CD4-positive, alpha-beta T cell treated with Interleukin-12 subunit alpha and Interleukin-12 subunit beta, for 1 hour (primary cell): ENCODE results near the gene ERP27.

ENCODE experiments used
- DNase-seq: peaks from one replicate; pipeline ENCODE4 v3.0.0-alpha.2; 2020

Gene ERP27

DNA sequence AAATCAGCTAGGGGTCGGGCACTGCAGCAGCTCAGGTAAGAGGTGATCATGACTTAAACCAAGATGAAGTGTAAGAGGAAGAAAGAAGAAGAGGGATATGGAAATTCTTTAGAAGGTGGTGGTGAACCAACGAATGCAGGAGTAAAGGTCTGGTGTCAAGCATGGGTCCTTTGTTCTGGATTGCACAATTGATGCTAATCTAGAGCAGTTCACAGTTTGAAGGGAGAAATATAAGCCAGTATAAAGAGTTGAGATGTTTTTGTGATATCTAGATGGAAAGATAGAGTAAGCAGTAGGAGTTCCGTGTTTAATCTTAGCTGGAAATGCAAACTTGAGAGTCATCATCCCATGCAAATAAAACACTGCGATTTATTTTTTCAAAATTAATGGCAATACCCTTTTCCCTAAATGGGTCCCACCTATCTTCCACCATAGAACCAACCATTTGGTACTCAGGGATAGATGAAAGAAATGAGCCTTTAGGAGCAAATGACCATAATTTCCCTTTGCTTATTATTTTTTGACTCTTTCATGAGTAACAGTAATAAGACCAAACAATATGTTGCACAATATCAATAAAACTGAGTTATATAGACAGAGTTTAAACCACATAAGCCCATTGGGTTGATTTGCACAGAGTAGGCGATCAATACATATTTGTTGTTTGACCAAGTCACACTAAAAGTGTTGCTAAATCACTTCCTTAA, 37.7 kb downstream of the ERP27 start:
- DNase-seq: no peak

DNA sequence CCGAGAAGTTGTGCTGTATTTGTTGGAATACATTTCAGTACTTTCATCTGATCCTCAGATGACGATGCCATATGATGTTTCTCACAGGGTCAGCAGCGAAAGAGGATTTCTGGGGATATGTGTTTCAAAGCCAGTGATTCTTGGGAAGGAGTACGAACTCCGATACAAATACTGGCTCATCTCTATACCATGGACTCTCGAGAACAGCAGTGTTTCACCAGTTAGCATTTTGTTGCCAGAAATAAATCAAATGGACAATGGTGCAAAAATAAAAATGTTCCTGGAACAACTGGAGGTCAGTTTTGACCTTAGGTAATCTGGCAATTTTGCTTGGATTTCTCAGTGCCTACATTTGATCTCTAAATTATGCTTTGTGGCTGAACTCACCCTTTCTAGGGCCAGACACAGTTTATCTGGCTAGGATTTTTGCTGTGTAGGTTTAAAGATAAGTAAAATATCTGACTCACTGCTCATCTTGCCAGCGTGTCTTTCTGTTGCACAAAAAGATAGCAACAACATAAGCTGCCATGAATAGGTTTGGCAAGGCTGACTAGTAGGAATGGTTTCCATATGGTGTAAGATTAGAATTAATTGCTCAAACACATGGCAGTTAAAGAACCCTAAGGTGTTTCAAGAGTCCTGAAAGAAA, 41.7 kb downstream of the ERP27 start:
- no peak for DNase-seq

DNA sequence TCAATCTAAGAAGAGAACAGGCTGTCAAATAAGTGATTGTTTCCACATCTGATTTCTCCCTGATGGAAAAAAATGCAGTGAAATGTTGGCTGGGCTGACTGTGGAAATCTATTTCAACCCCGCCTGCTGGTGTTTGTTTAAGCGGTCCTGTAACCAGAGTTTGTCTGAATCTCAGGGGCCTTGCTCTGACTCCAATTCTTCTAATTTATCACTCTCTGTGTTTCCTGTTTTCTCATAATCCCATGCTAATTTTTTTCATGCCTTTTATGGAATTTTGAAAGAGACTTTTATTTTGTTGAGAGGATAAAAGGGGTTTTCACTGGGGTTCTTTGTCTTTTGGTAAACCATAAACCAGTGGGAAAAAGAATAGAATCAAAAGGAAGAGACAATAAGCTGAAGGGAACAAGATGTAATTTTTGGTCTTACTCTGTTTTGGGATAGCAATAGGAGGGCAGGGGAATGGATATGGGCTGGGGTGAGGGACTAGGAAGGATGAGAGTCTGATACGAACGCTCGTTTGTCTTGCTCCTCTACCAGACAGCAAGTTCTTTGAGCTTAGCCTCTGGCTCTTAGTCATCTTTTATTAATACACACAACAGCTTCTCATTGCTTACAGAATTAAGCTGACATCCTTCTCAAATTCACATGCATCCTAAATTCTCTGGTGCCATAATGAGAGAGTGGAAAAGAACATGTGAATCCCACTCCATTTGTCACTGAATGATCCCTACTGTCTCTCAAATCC, 44.7 kb downstream of the ERP27 start:
- DNase-seq: no peak

DNA sequence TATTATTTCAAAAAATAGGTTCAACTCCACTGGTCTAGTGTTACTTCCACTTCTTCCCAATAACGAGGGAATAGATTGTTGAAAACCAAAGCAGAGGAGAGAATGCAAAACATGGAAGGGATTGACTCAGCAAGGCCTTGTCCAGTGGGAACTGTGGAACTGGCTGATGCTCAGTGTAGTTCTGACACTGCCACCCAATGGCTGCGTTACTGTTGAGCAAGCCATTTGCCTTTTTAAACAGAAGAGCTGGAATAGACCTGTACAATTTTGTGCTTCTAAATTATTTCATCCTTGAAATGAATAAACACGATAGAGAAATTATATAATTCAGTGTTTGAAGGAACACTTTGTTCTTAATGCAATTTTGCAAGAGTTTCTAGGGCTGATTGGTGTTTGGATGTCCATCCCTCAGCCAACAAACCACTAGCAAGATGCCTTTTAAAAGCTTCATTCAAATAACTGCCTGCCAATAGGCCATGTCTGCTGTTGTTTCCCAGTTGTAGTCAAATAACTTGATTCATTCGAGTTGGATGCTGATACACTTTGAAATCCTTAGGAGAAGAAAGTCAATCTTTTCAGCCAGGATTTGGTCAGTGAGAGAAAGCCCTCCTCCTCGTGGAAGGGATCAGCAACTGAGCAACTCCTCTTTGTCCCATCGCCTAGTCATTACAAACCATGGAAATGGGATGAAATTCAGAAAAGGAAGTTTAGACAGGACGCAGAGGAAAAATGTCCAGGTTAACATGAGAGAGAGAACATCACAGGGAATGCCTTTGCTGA, 45.4 kb downstream of the ERP27 start:
- no peak for DNase-seq

DNA sequence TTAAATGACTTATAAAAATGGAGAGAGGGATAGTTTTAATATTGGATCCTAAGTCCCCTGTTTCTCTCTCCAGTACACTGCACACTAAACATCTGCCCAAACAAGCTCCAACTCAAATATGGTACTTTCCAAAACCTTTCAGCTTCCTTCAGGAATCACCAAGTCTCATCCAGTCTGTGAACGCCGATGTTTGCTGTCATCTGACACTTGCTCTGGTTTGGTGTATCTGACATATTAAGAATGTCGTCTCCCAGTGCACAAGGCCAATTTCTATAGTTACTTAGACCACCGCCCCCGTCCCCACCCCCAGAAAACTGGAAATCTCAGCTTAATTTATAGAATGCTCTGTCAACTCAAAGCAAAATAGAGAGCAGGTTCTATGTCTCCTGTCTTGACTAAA, 47.6 kb downstream of the ERP27 start:
- DNase-seq: no peak

DNA sequence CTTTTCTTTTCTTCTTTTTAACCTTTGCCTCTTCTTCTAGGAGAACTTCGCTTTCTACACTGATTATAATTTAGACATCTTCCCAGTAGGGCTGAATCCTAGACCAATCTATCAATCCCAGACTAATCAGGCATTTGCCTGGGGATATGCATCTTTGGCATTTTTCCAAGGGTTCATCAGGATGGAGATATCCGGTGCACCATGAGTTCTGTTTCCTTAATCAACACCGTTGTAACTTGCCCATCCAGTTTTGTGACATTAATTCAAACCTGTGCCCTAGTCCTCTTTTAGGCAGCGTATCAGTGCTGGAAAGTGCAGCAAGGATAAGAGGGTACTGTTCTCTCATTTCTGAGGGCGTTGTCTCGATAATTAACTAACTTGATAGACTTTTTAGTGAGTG, 52.1 kb downstream of the ERP27 start:
- no peak for DNase-seq

DNA sequence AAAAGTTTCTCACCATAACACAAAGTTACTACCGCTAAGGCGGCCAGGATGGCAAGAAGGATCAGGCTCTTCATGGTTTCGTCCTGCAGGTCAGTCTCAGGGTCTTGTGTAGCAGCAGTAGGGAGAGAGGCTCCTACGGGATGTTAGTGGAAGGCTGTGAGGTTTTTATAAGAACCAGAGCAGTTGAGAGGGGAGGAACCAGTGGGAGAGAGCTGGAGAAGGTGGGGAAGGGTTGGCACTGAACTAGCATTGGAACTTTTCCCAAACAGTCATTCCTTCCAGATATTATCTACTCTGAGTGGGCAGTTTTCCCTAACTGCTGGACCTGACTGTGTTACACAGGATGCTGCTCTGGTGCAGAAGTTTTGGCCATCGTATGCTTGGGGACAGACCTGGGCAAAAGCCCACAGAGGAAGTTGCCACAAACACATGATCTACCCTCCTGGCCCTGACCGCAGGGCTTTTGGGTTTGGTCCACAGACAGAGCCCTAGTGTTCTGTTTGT, 52.6 kb downstream of the ERP27 start, which contains the start of gene MGP:
TSS of gene MGP (minus strand) at position 137 of the 504 bp plus-strand sequence. CDS start at position 74, 63 bp downstream.
- no peak for DNase-seq

DNA sequence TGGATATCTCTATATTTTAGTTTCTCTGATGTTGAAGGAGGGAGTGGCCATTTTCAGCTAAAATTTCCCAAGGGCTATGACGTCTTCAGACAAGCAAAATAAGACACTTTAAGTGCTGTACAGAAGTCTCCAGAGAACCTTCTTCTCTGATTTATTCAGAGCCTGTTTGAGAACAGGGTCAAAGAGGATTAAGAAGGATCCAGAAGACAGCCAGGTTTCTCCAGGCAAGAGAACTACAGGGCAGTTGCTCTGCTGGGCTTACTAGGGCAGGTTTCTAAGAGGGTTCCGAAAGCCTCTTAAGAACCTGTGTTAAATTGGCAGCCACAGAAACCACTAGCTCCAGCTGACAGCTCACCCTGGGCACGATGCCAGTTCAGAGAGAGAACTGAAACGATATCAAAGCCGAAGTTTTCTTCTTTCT, 53.9 kb downstream of the ERP27 start:
- peak; percentile 82 for DNase-seq

DNA sequence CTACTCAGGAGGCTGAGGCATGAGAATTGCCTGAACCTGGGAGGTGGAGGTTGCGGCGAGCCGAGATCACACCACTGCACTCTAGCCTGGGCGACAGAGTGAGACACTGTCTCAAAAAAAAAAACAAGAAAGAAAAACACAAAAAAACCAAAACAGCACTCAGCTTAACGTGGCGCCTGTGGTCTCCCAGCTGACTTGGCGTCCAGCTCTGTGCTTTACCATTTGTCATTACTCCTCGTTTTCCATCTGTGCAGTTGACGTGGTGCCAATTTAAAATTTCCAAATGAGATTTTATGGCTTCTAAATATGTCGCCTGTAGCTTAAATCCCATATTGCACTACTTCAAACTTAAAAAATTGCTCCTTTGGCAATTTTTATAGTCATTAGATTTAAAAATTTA, 54.7 kb downstream of the ERP27 start:
- DNase-seq: no peak

DNA sequence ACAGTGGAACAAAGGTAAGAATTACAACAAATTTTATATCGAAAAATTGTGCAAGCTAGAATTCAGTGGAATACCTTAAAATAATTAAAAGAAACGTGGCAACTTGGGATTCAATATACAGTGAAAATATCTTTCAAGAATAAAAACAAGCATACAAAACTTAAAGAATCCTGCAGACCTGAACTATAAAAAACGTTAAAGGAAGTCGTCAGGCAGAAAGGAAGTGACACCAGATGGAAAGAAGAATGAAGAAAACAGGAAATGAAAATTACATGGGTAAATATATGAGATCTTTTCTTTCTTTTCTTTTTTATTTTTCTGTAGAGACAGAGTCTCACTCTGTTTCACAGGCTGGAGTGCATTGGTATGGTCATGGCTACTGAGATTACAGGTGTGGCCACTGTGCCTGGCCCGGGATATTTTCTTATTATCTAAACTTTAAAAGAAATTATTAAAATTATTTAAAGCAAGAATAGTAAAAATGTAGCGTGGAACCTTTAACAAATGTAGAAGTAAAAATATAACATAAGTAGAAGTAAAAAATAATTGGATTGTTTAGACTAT, 57.4 kb downstream of the ERP27 start:
- DNase-seq: no peak

DNA sequence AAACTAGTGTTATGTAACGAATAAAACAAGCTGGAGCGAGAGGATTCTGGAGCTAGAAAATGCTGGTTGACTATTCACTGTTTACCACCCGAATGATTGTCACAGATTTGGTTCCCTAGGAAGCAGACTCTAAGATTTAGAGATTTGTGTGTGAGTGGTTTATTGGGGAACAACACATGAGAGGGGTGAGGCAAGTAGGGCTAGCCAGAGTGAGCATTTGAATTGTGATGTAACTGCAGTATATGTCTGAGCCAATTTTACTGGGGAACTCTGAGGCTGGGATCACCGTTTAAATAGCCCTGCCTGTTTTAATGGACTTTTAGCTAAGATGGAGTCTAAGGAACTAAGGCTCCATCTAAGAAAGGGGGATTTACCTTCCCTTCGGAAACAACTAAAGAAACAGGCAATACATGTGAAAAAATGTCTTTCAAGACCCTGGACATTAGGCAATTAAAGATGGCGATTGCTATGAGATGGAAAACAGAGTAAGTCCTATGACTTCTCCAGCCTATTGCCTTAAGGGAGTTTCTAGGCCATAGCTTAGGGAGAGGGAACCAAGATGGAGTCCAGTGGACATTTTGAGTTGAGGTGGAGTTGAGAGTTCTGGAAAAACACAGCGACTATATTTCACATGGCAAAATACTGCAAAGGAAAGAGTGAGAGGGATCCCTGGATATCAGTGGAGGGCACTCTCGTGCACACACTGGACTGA, 59.0 kb downstream of the ERP27 start:
- DNase-seq: no peak

DNA sequence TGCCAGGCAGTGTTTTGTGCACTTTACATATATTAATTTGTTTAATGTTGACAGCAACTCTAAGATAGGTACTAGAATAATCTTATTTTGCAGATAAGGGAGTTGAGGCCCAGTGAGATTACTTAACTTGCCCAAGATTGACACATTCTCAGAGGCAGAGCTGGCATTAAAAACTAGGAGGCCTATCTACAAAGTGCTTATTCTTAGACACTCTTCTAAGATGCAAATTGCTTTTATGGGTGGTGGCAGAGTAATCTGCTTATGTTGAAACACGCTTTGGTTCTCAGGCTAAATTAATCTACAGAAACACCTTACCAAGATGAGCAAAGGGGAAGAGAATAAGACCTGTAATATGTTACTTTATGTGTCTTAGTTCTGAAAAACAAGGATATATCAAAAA, 59.8 kb downstream of the ERP27 start:
- no peak for DNase-seq

DNA sequence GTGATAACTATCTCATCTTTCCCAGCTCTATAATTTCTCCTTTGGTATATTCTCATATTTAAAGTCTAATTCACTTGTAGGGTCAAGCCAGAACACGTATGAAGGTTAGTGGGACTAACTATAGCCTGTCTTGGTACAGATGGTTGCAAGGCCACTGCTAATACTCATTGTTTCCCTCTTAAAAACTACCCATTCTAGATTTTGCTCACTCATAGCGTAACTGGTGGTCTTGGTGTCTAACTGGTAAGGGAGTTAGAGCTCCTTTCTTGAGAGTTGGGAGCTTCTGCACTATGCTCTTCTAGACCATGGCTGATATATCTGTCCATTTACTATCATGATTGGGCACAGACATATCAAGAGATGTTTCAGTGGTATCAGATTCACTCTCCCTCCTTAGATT, 61.5 kb downstream of the ERP27 start:
- no peak for DNase-seq

DNA sequence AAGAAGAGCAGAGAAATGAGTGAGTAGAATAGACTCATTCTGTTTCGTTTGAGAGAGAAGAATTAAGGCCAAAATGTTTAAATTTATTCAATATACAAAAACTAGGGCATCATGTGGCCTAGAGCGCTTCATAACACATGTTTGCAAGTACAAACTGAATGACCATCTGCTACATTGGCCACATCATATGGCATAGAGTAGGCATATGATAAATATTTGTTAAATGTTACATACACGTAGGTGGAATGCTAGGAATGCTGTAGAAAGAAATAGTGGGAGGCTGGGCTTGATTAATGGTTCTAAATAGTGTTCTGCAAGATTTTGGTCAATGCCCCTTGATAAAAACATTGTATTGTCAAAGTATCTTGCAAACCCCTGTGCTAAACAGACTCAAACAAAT, 63.5 kb downstream of the ERP27 start:
- DNase-seq: no peak

DNA sequence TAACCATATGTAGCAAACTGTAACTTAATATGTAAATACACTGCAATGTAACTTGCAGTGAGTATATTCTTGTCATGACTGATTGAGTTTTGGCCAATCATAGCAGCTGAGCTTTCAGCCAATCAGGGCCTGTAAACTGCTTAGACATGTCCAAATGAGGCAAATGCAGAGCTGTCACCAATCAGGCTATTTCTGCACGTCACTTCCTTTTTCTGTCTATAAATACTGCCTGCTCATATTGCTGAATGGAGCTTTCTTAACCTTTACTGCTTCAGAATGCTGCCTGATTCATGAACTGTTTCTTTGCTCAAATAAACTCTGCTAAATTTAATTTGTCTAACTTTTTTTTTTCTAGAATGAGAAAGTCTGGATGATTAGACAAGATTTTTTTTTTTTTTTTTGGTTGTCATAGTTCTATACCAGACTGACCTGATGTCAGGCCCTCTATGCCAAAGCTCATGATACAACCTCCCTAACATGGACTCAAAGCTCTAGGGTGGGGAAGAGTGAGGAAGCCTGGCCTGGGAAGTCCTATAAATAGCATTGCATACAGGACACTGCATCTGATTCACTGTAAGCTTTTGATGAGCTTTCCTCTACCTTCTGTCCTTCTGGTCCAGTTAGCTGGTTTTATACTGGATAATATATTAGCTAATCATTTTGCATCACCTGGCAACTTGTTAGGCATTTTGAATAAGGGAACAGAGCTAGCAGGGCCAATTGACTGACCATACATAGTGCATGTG, 64.7 kb downstream of the ERP27 start:
- no peak for DNase-seq

DNA sequence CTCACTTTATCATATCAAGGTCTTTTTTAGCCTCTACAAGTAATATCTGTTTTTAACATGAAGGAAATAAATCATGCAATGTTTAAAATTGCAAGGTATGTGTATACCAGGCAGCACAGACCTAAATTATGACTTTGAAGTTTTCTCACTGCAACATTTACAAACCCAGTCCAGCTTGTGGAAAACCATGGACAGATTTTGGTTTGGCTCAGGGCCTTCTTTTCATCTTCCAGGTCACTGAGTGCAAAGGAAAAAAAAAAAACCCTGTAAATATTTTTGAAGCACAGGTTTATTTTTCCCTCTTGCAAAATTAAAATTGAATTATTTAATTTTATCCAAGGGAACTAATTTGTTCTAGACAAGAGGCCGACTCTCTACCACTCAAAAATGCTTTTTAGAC, 66.5 kb downstream of the ERP27 start:
- no peak for DNase-seq

DNA sequence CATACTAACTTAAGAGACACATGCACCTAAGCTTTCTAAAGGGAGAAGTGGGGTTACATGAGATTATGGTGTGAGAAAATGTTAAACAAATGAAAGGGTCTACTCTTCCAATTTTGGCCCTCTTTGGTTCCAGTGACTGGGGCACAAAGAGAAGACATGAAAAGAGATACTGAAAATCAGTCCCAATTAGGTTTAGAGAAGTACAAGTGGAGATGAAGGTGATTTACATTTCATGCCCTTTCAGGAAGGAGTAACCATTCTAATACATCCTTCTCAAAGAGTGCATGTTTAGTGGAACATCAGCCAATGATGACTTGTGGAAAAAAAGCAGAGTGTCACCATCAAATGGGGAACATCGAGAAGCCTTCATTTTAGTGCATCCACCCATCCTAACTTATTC, 67.1 kb downstream of the ERP27 start:
- DNase-seq: no peak

DNA sequence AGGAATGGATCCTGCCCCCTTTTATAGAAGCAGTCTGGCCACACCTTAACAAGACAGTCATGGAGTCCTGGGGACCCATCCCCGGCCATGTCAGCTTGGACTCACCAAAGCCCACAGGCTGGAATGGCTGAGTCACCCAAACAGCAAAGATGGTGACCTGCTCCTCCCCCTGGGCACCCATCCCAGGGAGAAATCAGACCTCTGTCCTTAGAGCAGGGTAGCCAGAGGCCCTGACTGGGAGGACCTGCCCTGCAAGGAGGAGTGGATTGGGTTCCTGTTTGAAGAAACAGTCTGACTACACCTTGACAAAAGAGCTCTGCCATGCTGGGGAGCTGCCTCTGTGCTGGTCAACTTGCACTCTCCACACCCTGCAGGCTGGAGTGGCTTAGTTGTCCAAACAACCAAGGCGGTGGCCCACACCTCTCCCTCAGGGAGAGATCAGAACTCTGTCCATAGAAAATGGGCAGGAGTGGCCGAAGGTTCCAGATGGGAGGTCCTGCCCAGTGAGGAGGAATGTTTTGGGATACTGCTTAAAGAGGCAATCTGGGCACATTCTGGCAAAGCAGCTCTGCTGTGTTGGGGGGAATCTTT, 69.3 kb downstream of the ERP27 start:
- DNase-seq: no peak
